SHP77 treated with DMSO at 0.1 percent for 48 hours (cell line): Measurements from ENCODE around the gene GRID1.

ENCODE experiments used
- DNase-seq: peaks from one replicate; lab custom pipeline; 2025; lab: John Stamatoyannopoulos, UW

The GRID1 gene

DNA sequence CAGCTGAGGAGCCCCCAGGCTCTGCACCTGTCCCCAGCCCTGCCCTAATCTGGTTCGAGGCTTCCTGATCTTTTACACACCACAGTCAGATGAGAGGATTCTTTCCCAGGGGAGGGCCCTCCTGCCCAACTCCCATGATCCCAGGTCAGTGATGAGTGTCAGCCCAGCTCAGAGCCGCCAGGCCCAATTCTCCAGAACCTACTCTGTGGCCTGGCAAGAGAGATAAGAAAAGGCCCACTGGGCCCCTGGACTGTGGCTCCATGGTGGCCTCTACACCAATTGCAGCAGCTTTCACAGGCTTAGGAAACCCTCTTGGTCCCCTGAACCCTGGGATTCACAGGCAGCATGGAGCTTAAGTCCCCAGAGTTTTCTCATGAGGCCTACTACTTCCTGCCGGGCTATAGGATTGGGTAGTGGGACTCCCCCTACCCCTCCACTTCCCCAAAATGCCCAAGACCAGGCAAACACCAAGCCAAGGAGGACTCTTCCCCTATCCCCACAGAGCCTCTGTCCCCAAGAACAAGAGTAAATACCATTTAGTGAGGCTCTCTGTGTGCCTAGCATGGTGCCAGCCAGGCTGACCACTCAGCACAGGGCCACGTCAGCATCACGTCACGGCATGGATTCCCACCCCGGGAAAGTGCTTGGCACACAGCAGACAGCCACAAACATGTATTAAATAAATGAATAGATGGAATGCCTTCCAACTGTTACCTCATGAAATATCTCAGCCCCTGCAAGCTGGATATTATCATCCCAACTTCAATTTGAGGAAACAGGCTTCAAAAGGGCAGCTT lies 100.0 kb downstream of the GRID1 start:
- DNase-seq: no peak

DNA sequence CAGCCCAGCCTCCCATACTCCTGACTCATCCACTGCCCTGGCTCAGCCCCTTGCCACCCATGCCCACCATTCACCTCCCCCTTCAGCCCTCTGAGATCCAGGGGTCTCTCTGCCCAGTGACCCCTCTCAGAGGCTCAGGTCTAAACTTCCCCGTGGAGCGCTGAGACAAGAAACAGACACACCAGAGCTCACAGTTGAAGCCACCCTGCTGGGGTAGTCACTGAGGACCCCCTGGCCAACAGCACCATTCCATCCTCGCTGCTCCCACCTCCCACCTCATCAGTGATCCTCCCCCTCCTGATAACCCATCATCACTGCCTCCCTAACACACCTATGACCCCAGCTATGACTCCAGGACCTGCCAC lies 100.7 kb downstream of the GRID1 start:
- DNase-seq: no peak

GRCh38 chr10:86265236-86265894 lies 101.2 kb downstream of the GRID1 start:
- no peak for DNase-seq

DNA sequence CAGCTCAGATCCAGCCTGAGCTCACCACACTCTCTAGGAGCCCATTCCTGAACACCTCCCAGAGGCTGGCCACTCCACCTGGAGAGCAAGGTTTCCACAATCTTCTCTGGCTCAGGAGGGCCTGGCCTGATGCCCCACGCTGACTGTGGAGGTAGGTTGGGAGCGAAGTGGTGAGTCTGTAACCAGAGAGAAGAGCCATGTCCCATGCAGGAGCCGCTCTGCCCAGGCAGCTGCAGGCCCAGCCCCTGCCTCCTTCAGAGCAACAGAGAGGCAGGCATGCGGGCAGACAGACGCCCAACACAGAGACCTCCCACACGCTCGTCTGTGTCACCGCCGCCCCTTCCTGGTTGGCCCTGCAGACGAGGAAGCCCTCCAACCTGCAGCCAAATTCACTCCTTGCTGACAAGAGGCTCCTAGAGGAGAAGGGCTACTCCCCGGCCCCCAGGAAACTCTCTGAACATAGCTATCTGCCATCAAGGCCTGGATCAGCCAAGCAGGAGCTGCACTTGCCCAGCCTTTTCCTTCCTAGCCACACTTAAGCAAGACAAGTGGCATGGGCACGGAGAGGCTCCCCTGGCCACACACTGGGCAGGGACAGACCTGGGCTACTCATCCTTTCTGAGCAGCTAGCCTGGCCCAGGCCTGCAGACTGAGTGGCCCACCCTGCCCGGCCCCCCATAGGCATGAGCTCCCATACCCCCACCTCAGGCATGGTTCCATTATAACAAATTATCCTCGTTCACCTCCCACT lies 101.9 kb downstream of the GRID1 start:
- no peak for DNase-seq

GRCh38 chr10:86263907-86264306 lies 102.7 kb downstream of the GRID1 start:
- DNase-seq: no peak

DNA sequence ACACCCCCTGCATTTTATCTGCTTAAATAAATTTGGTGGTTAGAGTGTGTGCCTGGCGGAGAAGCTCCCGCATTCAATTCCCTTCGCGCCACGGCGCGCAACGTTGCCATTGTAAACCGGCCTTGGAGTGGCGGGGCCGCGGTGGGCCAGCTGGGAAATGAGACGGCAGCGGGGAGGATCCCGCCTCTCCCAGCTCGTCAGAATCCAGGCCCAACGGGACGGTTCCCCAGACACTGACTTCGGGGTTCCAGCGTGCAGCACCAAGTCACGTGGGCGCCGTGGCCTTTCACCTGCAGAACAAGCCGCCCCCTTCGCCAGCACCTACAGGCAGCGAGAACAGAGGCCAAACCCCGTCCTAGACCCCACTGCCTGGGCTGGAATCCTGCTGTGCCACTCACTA lies 103.4 kb downstream of the GRID1 start:
- DNase-seq: no peak

DNA sequence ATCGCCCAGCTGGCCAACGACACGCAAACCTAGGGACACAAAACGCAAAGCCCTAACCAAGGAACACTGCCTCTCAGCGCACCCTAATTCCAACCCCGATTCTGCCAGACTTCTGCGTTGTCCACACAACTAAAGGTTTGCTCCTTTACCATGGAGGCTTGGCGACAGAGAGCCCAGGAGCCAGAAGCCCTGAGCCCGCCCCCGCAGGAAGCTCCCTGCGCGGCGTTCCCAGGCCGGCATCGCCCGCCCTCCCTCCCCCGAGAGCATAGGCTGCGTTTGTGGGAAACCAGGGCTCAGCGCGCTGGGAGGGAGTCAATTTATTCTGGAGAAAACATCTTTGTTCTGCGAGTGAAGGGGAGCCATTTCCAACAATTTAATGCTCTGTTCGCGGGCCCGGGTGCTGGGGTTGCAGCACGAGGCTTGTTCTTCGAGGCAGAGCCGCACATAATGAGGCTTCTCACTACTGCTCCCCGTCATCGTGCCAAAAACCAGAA lies 103.9 kb downstream of the GRID1 start:
- DNase-seq: no peak

GRCh38 chr10:86261941-86262687 lies 104.5 kb downstream of the GRID1 start:
- no peak for DNase-seq

DNA sequence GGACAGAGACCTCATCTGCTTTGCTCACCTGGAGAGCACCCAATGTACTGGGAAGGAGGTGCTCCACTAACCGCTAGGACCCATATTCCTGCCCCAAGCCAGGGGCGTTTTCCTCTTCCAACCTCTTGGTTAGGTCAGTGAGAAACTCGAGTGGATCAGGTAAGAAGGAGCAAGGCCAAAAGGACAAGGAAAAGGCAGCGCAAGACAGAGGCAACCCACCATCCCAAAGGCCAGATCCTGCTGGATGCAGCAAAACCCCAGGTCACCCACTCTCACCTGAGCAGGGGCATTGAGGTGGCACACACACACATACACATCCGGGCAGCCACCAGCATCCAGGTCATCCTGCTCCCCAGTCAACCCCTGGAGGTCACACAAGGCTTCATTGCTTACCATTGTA lies 105.1 kb downstream of the GRID1 start:
- no peak for DNase-seq

DNA sequence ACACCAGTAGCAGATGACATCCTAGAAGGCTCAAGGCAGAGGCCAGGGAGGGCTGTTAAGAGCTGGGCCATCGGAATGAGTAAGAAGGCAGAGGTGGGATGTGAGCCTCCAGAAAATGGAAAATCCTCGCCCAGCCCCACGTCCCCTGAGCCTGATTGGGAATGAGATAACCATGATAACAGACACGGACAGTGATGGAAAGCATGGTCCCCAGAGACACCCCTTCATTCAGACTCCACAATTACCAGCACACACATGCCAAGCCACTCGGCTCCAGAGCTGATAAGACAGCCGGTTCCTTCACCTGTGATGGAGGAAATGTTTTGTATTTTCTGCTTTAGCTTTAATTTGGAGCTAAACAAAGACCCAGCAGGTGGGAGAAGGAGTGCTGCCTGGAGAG lies 106.0 kb downstream of the GRID1 start:
- no peak for DNase-seq

- DNase-seq: no peak
Measured at GRCh38 chr10:86259901-86260562, 106.6 kb downstream of the GRID1 start.

DNA sequence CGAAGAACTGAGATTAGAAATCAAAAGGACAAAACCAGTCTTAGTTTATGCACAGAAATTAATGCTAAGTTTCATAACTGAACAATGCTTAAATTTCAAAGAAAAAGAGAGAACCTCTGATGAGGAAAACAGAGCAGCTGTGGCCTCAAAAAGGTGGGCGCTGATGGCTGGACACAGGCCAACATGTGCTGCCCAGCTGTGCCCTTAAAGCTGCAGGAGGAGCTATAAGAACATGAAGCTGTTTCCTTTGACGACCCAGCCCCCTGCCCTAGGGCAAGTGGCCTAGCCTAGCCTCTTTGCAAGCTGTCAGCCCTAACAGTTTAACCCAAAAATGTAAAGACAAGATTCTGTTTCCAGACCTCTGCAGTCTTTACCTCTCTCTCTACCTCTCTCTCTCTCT lies 107.7 kb downstream of the GRID1 start:
- no peak for DNase-seq

GRCh38 chr10:86258499-86258898 lies 108.1 kb downstream of the GRID1 start:
- DNase-seq: no peak

DNA sequence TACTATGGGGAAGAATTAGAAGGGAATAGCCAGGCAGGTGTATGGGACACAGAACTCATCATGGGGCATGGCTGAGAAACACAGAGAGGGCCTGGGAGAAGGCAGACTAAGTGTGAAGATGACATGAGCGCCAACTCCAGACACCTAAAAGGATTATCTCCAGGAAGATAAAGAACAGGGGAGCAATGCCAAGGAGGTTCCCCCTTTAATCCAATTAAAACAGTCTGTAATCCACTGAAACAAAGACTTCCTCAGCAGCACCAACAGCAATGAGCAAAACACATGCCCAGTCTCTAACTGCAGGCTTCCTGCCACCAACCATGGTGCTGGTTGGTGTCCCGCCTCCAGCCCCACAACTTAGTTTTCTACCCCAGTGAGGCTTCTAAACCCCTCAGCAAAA lies 108.9 kb downstream of the GRID1 start:
- no peak for DNase-seq

DNA sequence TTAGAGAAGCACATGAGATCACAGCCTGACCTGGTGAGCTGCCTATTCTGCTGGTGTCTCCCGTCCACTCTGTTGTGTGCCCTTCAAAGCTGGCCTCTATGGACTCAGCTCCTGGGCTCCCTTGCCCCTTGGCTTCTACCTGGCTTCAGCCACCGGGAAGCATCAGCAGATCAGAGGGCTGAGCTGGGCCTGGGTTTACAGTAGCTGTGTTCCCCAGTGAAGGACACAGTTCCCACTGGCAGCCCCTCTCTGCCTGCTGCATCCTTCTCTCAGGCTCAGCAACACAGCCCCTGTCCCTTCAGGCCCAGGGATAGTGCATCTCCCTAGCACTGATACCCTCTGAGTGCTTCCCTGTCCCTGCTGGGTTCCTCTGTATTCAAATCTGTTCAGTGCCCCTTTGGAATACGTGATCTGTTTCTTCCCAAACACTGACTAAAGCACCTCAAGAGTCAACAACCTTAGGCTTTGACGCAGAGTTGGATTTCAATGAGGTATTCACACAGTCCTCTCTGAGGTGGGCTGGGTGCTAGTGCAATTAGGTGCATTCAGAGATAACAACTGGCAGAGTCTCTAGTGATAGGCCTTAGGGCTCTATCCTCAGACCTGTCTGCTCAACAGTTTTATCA lies 109.8 kb downstream of the GRID1 start:
- DNase-seq: no peak

DNA sequence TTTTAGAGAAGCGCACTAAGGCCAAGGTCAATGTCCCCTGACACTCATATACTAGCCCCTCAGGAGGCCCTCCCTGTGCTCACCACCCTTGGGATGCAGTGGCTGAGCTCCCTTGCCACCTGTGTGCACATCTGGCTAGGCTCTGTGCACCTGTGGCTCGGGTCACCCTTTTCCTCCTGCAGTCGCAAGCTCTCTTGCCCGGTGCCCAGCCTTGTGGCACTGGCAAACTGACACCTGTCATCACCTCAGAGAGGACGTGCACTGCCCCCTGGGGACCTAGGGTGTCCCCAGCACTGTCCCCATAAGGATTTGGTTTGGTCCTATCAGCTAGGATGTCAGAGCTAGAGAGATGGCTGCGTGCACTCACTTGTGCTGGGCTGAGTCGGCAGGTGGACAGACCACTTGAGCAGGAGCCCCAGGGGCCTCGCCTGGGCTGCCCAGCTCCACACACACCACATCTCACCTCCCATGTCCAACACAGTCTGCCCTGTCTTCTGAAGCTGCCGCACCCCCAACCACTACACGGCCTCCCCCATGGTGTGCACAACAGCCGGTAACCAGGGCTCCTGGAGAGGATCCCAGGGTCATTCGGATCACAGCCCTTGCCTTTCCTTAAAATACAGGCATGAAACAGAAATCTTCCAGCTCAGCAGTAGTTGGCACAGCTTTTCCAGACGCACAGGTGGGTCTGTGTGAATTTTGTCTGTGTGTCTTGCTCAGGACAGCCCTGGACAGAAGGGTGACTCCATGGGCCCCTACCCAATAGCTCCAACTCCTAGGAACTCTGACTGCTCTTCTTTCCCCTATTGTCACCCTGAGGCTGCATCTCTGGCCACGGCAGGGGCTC lies 111.0 kb downstream of the GRID1 start:
- no peak for DNase-seq

DNA sequence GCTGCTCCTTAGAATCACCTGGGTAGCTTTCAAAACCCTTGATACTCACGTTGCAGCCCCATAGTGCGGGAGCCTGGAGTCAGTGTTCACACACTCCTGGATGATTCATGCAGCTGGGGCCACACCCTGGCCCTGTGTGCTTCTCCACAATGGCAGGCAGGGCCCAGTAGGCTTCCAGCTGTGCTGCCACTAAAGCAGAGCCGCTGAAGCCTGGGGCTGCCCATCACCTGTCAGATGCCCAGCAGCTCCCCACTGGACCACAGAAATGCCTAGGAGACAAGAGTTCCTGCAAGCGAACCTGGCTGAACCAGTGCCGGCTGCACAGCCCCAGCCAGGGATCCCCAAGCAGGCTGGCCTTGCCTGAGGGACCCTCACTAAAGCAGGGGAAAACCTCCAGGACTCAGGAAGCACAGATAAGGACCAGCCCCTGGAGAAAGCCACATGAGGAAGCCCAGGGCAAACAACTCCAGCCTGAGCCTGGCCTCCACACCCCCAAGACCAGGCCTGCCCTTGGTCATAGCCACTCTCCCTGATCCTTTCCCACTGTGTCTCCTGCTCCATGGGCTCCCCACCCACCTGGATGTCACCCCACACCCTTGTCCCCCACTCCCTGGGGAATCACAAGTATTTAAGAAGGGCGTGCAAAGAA lies 111.9 kb downstream of the GRID1 start:
- no peak for DNase-seq

GRCh38 chr10:86254081-86254480 lies 112.5 kb downstream of the GRID1 start:
- no peak for DNase-seq
